ENCODE data around the gene CCNK.

DNA sequence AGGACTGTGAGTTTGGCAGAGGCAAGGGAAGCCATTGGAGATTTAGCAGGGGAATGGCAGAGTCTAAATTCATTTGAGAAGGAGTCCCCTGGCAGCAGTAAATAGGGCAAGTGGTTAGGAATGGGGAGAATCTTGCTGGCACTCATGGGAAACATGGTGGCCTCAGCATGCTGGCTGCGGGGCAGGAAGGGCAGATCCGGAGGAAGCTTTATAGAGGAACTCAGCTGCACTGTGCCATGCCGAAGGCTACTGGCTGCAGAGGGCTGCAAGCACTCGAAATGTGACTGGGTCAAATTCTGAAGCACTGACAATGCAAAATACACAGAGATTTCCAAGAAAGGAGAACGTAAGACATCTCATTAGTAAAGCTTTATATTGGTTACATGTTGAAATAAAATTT is 23.9 kb downstream of the CCNK start:
- TF ChIP-seq, protein P1, sequence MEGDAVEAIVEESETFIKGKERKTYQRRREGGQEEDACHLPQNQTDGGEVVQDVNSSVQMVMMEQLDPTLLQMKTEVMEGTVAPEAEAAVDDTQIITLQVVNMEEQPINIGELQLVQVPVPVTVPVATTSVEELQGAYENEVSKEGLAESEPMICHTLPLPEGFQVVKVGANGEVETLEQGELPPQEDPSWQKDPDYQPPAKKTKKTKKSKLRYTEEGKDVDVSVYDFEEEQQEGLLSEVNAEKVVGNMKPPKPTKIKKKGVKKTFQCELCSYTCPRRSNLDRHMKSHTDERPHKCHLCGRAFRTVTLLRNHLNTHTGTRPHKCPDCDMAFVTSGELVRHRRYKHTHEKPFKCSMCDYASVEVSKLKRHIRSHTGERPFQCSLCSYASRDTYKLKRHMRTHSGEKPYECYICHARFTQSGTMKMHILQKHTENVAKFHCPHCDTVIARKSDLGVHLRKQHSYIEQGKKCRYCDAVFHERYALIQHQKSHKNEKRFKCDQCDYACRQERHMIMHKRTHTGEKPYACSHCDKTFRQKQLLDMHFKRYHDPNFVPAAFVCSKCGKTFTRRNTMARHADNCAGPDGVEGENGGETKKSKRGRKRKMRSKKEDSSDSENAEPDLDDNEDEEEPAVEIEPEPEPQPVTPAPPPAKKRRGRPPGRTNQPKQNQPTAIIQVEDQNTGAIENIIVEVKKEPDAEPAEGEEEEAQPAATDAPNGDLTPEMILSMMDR (IDR thresholded peaks at IDR 0.05; ENCODE audit: insufficient read depth, low read length, poor library complexity, severe bottlenecking), result no peak
- TF ChIP-seq EZH2phosphoT487 (conservative IDR thresholded peaks at IDR 0.05; ENCODE audit: low read length), result no peak

All from SU-DHL-6 (cell line).